Erythroblast (primary cell): ENCODE measurements around the gene RPL10A.

Experiments
- DNase-seq, 2 experiments: peaks; one replicate each; lab custom pipeline; 2025; lab: John Stamatoyannopoulos, UW
- GATA1 ChIP-seq: IDR thresholded peaks from 2 replicates; pipeline ENCODE4 v1.6.1; 2011; ENCODE audit warnings: low read depth, mild to moderate bottlenecking, control low read depth, low read length, moderate library complexity
- POLR2A ChIP-seq: IDR thresholded peaks from 2 replicates; pipeline ENCODE4 v1.6.1; 2011; ENCODE audit warnings: mild to moderate bottlenecking, low read length

Gene RPL10A

DNA sequence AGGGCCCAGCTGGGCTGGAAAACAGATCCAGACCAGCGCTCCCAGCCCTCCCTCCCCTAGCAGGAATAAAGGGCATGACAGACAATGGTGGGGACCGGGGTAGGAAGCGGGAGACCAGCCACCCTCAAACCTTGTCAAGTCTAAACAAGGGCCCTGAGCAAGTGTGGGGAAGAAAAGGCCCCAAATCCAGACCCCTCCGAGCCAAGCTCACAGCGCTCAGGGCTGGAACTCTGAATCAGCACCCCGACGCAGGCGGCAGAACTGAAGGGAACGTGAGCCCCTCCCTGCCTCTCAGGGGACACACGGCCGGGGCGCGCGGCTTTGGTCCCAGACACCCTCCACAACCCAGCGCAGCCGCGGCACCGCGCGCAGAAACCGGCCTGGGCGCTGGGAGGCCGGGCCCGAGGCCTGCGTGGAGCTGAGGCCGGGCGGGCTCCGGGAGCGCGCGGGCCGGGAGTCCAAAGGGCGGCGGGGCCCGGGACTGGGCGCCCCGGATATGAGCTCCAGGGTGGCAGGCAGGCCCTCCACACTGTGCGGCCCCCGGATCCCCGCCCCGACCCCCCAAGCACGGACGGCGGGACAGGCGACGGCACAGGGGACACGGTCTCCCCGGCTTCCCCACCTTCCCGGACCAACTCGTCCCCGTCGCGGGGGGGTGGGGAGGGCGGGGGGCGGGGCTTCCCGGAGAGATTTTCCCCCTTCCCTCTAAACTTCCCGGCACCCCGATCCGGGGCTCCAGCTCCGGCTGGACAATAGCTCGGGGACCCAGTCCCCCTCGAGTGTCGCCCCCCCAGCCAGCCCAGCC is 28.0 kb downstream of the RPL10A start:
- DNase-seq: peak; percentile 38 to 40
- TF ChIP-seq POLR2A (no peak), GATA1 (no peak)

DNA sequence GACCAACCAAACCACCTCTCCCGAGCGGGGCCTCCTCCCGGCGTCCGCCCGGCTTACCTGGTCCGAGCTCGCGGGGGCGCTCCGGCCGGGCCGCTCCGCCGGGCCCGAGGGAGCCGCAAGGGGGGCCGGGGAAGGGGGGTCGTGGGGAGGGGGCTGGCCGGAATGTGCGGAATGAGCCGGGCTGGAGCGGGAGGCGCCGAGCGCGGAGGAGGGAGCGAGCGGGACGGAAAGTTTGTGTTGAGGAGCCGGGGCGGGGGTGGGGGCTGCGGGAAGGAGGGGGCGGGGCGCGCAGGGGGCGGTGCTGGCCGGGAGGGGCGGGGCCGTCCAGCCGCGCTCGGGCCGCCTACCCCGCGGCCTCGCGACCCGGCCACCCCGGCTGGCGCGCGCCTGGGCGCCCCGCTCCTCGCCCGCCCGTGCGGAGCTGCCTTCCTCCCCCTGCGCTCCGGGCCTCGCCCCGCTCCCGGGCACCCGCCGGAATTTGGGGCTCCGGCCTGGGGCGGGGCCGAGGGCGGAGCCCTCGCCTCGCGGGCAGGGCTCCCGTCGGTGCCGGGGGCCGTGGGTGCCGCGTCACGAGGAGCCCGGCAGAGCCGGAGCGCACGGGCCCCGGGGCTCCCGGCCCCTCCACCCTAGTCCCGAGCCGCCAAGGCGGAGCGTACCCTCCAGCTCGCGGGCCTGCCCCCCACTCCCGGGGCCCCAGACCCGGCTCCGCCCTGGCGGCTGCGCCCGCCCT is 28.8 kb downstream of the RPL10A start, which contains the start of gene TEAD3:
TEAD3 (minus strand) TSS at position 239 of the 730 bp plus-strand sequence.
- peak; percentile 57 to 68 for DNase-seq
- TF ChIP-seq GATA1 (no peak), POLR2A (no peak)

DNA sequence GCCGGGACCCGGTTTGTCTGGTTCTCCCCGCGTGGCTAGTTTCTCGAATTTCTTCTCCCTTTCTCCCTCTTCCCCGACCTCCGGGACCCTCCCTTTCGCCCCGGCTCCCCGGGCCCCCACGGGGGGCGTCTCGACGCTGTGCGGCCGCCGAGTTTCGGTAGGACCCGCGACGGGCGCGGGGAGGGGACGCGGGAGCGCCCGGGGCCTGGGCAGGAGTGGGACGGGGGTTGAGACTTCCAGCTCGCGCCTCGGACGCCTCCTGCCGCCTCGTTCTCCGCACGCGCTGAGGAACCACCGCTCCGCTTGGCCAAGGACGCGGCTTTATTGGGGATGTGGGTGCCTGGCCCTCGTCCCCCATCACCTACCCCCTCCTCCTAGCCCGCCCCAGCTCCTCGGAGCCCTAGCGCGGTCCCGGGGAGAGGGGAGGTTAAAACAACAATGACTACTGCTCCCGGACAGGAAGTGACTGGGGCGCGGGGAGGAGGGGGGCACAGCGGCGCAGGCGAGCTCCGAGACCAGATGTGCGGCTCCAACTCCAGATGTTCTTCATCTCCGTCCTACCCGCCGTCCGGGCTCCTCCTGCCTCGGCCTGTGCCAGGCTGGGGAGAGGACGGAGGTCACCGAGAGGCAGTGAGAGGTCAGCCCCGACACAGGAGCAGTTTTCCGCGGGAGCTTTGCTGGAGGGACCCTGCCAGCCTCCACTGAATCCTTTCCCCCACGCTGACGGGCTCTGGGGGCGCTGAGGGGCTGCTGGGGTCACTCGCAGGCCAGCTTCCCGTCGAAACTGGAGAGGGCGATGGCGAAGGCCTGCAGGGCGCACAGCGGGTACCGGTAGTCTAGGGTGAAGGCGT is 29.6 kb downstream of the RPL10A start:
- peak; percentile 38 to 48 for DNase-seq
- TF ChIP-seq GATA1: no peak
- no peak for TF ChIP-seq POLR2A

DNA sequence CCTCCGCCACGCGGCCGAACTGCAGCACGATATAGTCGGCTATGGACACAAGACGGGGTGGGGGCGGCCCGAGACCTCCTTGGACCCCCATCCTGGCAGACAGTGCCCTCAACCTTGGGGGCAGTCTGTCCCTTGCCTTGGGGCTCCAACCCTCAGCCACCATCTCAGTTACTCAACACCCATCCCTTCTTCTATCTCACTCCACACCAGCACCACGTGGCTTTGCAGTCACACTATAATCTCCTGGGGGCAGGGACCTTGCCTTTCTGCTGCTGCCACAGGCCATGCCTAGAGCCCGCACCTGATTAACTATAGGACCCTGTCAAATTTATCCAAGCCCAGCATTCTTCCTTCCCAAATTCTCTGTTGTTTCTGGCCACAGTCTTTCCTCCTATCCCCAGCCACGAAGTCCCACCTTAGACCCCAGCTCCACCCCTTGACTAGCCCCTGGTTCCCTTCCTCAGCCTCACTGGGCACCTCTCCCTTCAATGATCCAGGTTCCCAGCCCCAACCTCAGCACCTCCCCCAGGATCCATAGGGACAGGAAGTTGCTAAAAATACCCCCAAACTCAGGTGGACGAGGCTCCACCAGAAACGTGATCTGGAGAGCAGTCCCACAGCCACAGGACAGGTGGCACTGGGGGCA is 30.3 kb downstream of the RPL10A start:
- peak; percentile 45 to 59 for DNase-seq
- TF ChIP-seq GATA1: no peak
- TF ChIP-seq POLR2A: no peak

DNA sequence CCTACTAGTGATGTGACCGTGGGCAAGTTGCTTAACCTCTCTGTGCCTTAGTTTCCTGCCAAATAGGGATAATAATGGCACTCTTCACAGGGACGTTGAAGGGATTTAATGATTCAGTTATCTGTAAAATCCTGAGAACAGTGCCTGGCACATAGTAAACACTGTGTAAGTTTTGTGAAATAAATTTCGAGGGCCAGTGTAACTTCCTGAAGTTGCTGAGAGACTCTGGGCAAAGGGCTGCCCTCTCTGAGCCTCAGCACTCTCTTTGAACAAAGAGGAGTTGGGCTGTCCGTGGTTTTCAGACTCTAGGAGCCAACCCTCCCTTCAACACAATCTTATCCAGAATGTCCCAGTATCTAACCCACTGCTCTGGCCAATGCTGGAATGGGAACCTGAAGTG is 31.2 kb downstream of the RPL10A start:
- no peak for DNase-seq
- no peak for TF ChIP-seq POLR2A
- no peak for TF ChIP-seq GATA1

DNA sequence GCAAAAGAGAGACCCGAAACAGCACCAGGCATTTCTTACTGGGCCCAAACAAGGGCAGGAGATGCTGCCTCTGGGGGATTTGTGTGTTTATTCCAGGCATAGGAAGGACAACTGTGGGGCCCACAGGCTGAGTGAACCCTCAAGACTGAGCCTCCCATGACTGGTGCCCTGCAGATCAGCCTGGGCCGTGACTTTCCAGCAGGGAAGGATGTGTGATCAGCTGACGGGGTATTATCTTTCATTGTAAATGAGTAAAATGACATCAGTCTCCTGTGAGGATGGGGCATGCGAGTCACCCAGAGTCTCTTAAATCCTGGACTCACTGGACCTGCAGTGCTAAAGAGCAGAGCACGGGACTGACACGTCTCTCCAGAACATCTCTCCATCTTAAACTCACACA is 32.6 kb downstream of the RPL10A start:
- DNase-seq: no peak
- TF ChIP-seq POLR2A: no peak
- TF ChIP-seq GATA1: no peak

GRCh38 chr6:35501784-35502183 is 33.6 kb downstream of the RPL10A start:
- no peak for TF ChIP-seq GATA1
- TF ChIP-seq POLR2A: no peak
- DNase-seq: no peak

GRCh38 chr6:35503534-35503933 is 35.3 kb downstream of the RPL10A start:
- TF ChIP-seq GATA1 (no peak), POLR2A (no peak)
- DNase-seq: no peak

GRCh38 chr6:35505999-35506412 is 37.8 kb downstream of the RPL10A start:
- no peak for TF ChIP-seq GATA1
- no peak for TF ChIP-seq POLR2A
- DNase-seq: no peak

DNA sequence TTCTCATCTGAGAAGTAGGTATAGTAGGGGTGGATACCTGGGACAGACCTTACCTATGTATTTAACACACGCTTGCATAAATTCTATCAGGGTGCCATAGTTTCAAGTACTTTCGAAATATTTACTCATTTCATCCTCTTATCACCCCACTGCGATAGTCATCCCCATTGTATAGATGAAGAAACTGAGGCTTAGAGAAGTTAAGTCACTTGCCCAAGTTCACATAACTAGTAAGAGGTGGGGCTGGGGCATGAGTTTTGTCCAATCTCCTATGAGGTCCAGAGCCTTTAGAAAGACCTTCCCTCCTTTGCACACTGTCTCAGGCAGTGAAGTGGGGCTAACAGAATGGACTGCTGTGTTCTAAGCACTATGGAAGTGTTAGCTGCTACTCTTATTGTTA is 38.3 kb downstream of the RPL10A start:
- no peak for DNase-seq
- no peak for TF ChIP-seq POLR2A

DNA sequence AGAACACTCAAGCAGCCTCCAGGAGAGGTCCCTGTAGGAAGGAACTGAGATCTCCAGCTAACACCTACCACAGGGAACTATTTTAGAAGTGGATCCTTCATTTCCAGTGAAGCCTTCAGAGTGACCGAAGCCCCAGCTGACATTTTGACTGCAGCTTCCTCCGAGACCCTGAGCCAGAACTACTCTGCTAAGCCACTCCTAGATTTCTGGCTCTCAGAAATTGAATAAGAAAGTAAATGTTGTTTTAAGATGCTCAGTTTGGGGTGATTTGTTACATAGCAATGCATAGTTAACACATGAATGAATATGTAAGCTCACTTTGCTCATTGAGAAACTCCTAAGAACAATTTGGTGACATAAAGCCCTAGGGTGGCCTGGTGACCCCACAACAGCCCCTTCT is 39.0 kb downstream of the RPL10A start:
- DNase-seq: no peak
- no peak for TF ChIP-seq GATA1
- no peak for TF ChIP-seq POLR2A

- no peak for DNase-seq
- TF ChIP-seq GATA1: no peak
- TF ChIP-seq POLR2A: no peak
Observed at GRCh38 chr6:35508027-35508426, 39.8 kb downstream of the RPL10A start.

GRCh38 chr6:35508542-35508941 is 40.3 kb downstream of the RPL10A start:
- TF ChIP-seq POLR2A (no peak), GATA1 (no peak)

More at GRCh38 chr6:35508542-35508941, 40.3 kb downstream of the RPL10A start:
- no peak for DNase-seq
